HG03139 (cell line): ENCODE results near the gene IQGAP3.
"Not testable (repeated sequence)": the region's sequence is repeated elsewhere in the genome, so short reads cannot be mapped to it uniquely, and the experiment has no call there.

Experiments used
- ATAC-seq: cut with Tn5 transposase; IDR thresholded peaks from one replicate; pipeline ENCODE4 v1.9.1; 2021; ENCODE audit not compliant: unreplicated experiment

The IQGAP3 gene

GRCh38 chr1:156595016-156595415, 22.7 kb upstream of the IQGAP3 start:
- no peak for ATAC-seq

- ATAC-seq = no peak
These were observed 21.8 kb upstream of the IQGAP3 start for GRCh38 chr1:156594190-156594589.

- no peak for ATAC-seq
These were observed 21.3 kb upstream of the IQGAP3 start for GRCh38 chr1:156593661-156593989.

DNA sequence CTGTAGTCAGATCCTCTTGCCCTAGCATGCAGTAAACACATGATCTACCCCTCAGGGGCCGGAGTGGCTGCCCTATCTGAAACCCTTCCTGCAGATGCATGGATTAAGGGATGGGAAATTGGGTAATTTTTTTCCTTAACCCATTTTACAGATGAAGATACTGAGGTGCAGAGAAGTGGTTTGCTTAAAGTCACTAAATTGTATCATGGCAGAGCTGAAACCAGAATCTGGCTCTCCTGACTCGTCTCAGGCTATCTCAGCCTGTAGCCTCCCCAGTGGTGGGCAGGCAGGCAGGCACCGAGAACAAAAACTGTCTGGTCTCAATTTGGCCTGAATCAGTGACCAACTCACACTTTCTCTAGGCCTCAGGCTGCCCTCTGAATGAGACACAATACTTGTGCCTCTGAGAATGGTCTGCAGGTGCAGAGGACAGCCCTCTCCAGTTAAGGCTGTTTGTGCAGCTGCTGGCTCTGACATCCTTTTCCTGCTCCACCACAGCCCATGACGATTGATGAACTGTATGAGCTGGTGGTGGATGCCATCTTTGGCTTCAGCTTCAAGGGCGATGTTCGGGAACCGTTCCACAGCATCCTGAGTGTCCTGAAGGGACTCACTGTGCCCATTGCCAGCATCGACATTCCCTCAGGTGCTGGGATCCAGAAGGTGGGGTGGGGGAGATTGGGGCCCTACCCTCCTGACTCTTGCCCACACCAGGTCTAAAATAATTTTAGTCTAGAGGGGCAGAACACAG, 20.7 kb upstream of the IQGAP3 start:
- no peak for ATAC-seq

DNA sequence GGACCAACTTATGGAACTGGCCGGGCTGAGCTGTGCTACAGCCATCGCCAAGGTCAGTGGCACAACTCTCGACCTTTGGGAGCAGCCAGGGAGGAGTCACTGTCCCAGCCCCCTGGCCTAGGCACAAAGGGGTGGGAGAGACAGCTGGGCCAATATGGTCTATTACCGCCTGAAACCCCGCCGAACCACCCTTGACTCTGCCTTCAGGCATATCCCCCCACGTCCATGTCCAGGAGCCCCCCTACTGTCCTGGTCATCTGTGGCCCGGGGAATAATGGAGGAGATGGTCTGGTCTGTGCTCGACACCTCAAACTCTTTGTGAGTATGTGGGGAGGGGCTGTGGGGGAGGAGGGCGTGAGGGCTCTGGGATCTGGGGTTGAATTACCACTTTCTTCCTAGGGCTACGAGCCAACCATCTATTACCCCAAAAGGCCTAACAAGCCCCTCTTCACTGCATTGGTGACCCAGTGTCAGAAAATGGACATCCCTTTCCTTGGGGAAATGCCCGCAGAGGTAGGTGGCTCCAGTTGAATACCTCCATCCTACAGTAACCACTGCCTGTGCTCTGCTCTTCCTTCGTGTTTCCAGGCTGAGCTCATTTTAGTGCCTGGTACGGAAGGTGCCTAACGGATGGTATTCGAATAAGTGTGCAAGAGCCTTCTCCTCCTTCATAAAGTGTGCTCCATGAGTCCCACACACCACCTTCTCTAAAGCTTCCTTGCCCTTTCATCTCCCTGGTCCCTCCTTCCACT, 20.0 kb upstream of the IQGAP3 start:
- ATAC-seq = no peak

DNA sequence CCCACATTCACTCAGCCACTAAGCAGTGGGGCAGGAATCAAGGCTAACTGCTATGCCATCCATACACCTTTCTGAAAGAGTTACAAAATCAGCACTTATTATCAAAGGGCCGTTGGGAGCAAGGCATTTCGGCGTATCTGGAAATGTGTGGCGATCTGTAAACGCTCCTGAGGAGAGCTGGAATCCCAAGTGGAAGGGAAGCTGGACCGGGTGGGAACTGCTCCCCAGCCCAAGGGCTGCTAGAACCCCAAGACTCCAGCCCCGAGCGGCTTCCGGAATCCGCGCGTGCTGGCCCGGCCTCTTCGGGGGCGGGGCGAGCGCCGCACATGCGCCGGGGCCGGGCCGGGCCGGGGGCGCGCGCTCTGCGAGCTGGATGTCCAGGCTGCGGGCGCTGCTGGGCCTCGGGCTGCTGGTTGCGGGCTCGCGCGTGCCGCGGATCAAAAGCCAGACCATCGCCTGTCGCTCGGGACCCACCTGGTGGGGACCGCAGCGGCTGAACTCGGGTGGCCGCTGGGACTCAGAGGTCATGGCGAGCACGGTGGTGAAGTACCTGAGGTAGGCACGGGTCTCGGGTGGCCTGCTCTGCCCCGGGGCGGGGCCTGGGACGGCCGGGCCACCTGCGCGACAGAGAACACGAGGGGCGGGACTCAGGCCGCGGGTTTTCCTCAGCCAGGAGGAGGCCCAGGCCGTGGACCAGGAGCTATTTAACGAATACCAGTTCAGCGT, 19.2 kb upstream of the IQGAP3 start, which contains the start of gene NAXE:
Gene NAXE, plus strand, starts transcription at position 345 of the 726 bp plus-strand sequence. Its CDS starts 29 bp downstream, at position 374.
- ATAC-seq = peak; percentile 77

GRCh38 chr1:156591181-156591431, 18.7 kb upstream of the IQGAP3 start:
- ATAC-seq = no peak

- no peak for ATAC-seq
These were observed 18.2 kb upstream of the IQGAP3 start for GRCh38 chr1:156590326-156591180.

- no peak for ATAC-seq
These were observed 17.2 kb upstream of the IQGAP3 start for GRCh38 chr1:156589546-156589945.

- ATAC-seq = not testable (repeated sequence)
These were observed 15.6 kb upstream of the IQGAP3 start for GRCh38 chr1:156587927-156588326.

GRCh38 chr1:156586892-156587477, 14.6 kb upstream of the IQGAP3 start:
- ATAC-seq = no peak

GRCh38 chr1:156586323-156586722, 14.0 kb upstream of the IQGAP3 start:
- no peak for ATAC-seq

DNA sequence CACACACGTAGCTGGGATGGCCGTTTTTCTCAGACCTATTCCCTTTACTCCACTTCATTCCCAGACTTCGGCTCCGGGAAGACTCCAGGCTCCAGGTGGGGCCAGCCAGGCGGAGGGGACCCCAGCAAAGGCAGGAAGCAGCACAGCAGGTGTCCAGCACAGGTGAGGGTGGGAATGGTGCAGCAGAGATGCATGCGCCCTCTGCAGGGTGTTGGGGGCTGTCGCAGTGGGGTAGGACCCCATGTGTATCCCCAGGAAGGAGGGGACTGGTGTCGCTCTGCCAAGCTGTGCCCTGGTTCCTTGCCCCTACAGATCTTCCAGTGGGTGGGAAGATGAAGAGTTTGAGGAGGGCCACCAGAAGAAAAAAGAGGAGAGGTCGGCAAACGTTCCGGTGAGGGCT, 12.4 kb upstream of the IQGAP3 start:
- ATAC-seq = no peak

- no peak for ATAC-seq
These were observed 11.7 kb upstream of the IQGAP3 start for GRCh38 chr1:156583821-156584622.

DNA sequence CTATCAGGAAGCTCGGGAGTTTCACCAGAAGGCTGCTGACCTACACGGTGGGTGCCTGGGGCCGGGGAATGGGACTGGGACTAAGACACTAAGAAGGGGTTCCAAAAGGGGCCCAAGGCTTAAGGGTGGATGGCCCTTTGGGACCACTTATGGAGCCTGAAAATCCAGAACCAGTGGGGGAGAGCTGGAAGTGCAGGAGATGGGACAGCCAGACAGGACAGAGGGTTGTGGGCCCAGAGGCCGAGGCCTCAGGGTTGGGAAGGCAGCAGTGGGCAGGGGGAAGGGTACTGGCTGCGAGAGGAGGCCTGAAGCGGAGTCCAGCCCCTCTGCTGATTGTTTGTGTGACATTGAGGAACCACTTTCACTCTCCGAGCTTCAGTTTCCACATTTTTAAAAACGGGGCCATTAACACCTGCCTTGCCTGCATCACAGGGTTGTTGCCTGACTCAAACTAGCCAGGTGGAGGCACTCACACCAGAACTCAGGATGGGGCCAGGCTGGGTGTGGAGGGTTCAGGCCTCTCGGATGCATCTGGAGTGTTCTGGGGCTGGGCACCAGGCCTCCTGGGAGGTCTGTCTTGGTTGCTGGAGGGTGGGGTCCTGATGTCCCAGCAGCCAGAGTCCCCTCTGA, 10.1 kb upstream of the IQGAP3 start:
- ATAC-seq = no peak

DNA sequence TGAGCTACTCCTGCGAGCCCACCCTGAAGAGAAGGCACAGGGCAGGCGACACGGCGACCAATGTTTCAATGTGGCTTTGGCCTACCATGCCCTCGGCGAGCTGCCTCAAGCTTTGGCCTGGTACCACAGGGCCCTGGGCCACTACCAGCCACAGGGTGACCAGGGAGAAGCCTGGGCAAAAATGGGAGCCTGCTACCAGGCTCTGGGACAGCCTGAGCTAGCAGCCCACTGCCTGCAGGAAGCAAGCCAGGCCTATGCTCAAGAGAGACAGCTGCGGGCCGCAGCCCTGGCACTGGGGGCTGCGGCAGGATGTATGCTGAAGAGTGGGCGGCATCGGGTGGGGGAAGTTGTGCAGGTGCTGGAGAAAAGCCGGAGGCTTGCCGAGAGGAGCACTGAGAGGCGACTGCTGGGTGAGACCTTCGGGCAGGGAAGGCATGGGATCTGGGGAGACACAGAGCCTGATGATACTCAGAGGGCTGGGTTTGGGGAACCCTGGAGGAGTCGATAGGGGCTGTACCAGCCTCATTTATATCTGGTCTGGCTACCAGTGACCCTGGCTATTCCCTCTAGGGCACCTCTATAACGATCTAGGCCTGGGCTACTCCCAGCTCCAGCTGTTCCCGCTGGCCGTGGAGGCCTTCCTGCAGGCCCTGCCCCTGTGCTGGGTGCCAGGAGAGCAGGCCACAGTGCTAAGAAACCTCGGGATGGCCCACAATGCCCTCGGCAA, 9.5 kb upstream of the IQGAP3 start:
- ATAC-seq = no peak

DNA sequence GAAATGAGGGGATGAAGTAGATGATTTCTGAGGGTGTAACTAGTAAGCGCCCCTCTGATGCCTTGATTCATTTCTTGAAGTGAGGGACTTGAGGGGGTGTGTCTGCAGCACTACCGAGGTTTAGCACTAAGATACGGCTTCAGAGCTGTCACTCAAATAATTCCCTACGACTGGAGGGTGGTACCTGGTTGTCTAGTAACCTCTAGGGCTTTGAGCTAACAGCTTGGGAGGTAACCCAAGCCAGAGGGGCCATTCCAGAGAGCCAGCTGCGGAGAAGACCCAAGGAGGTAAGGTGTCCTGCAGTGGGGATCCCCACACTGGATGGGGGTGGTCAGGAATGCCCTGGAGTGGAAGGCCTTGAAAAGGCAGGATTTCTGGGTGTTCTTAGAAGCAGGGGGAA, 7.1 kb upstream of the IQGAP3 start, which contains the start of gene TTC24:
Gene TTC24, plus strand, starts transcription at position 252 of the 400 bp plus-strand sequence. CDS start 1,642 bp downstream, outside the sequence.
- no peak for ATAC-seq

- ATAC-seq = no peak
These were observed 5.7 kb upstream of the IQGAP3 start for GRCh38 chr1:156578055-156578454.

DNA sequence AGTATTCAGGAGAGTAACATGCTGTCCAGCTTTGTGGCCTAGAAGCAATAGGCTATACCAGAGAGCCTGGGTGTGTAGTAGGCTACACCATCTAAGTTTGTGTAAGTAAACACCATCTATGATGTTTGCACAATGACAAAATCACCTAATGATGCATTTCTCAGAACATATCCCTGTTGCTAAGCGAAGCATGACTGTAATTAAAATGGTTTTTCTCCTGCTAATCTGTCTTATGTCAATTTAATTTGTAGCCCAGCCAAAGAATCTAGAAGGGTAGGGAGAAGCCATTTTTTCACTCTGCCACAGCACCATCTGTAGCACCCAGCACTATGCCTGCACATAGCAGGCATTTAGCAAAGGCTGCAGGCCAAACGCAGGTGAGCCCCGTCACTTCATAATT, 5.2 kb upstream of the IQGAP3 start:
- no peak for ATAC-seq
